Tibial artery (tissue), 4 donors: ENCODE data around the gene CNBP.

Experiments
- DNase-seq, 2 donors: peaks; one replicate each; pipeline ENCODE4 v3.0.0-alpha.2; 2019
- H3K27ac ChIP-seq, 2 donors: fragments of 200-600 bp; sonication (generic) in 1 of 2; 1 replicate in 1 of 2; 2 replicates in 1 of 2; pipeline ENCODE4 v1.5.1; 2018 to 2019; ENCODE audit warnings: mild to moderate bottlenecking in 1 of 2
- H3K27me3 ChIP-seq, 2 donors: fragments of 200-600 bp; sonication (generic) in 1 of 2; one replicate each; pipeline versions ENCODE4 v1.5.1 to v1.6.0; 2016 to 2019
- H3K36me3 ChIP-seq, 3 donors: fragments of 200-600 bp; sonication (generic) in 2 of 3; one replicate each; pipeline ENCODE4 v1.5.1; 2016 to 2019; ENCODE audit warnings: mild to moderate bottlenecking in 2 of 3
- H3K4me1 ChIP-seq, 4 donors: fragments of 200-600 bp; sonication (generic) in 2 of 4; 1 replicate in 3 of 4; 2 replicates in 1 of 4; pipeline ENCODE4 v1.5.1; 2016 to 2019
- H3K4me3 ChIP-seq, 2 donors: fragments of 200-600 bp; sonication (generic) in 1 of 2; 1 replicate in 1 of 2; 2 replicates in 1 of 2; pipeline ENCODE4 v1.5.1; 2018 to 2019; ENCODE audit warnings: mild to moderate bottlenecking in 2 of 2
- H3K9me3 ChIP-seq, 3 donors: fragments of 200-600 bp; sonication (generic) in 1 of 3; one replicate each; pipeline ENCODE4 v1.5.1; 2016 to 2019
- CTCF ChIP-seq, 2 experiments: fragments of 200-600 bp in 1 of 2; fragments of 450-650 bp in 1 of 2; IDR thresholded peaks; one replicate each; pipeline ENCODE4 v1.5.1; 2017 to 2019; ENCODE audit warnings: antibody characterized with exemption in 2 of 2, mild to moderate bottlenecking in 1 of 2, moderate library complexity in 1 of 2
- intact Hi-C: fragments of 100-400 bp; cut with DNase I; formaldehyde crosslinking; loops from one replicate; pipeline ENCODE4 v1.15.0; 2023; ENCODE audit warnings: low total_unique reads

CNBP gene

GRCh38 chr3:129121792-129122411 lies 61.8 kb downstream of the CNBP start, which contains the start of gene RAB43:
RAB43 (minus strand) TSS chr3:129121804; CDS start chr3:129121489, 315 bp downstream.
- Histone ChIP-seq H3K4me3 (peak within 1 kb of the TSS; percentile 69 to 94), H3K9me3 (no peaks in the 10 kb centered on the region), H3K27ac (peak within 1 kb of the TSS; percentile 95 to 98), H3K4me1 (peaks cover 0 to 30% (median 24%) of the 10 kb centered on the region in 4 donors), H3K27me3 (no peaks in the 10 kb centered on the region), H3K36me3 (peaks cover 0 to 11% (median 10%) of the 10 kb centered on the region in 3 donors)
- peak; percentile 81 to 95 for DNase-seq
- TF ChIP-seq CTCF (IDR thresholded peaks at IDR 0.05): no peak
- intact Hi-C loops: loop anchor here (10.0 kb wide), 1 partner anchor 63 kb away; the partner anchor contains the start of gene CNBP

- Histone ChIP-seq H3K27ac (peak overlapping the region; percentile 95 to 98), H3K4me1 (peaks cover 0 to 33% (median 24%) of the 10 kb centered on the region in 4 donors), H3K27me3 (no peaks in the 10 kb centered on the region), H3K36me3 (peaks cover 0 to 9% (median 3%) of the 10 kb centered on the region in 3 donors), H3K4me3 (peak overlapping the region; percentile 69 to 94), H3K9me3 (no peaks in the 10 kb centered on the region)
- intact Hi-C loops: loop anchor here (10.0 kb wide), 1 partner anchor 64 kb away; the partner anchor contains the start of gene CNBP
- no peak for TF ChIP-seq CTCF (IDR thresholded peaks at IDR 0.05)
- no peak for DNase-seq
Measured at GRCh38 chr3:129121016-129121791, 62.5 kb downstream of the CNBP start.

- intact Hi-C loops: loop anchor here (10.0 kb wide), 1 partner anchor 64 kb away; the partner anchor contains the start of gene CNBP
- peaks cover 0 to 33% (median 24%) of the 10 kb centered on the region in 4 donors for H3K4me1 ChIP-seq
Measured at GRCh38 chr3:129120254-129121004, 63.3 kb downstream of the CNBP start.

GRCh38 chr3:129119365-129120100 lies 64.2 kb downstream of the CNBP start:
- Histone ChIP-seq H3K36me3 (peaks cover 6 to 18% (median 10%) of the 10 kb centered on the region in 3 donors), H3K27me3 (no peaks in the 10 kb centered on the region), H3K27ac (peak overlapping the region; percentile 95 to 98), H3K4me3 (peak overlapping the region; percentile 69 to 94), H3K4me1 (peaks cover 0 to 33% (median 24%) of the 10 kb centered on the region in 4 donors), H3K9me3 (no peaks in the 10 kb centered on the region)
- DNase-seq: no peak
- TF ChIP-seq CTCF (IDR thresholded peaks at IDR 0.05): no peak
- intact Hi-C loops: loop anchor here (10.0 kb wide), 1 partner anchor 65 kb away; the partner anchor contains the start of gene CNBP

More at GRCh38 chr3:129120254-129121004, 63.3 kb downstream of the CNBP start:
- H3K27ac ChIP-seq: peak overlapping the region; percentile 95 to 98
- peak; percentile 40 to 52 for TF ChIP-seq CTCF (IDR thresholded peaks at IDR 0.05)
- DNase-seq: peak; percentile 91 to 93
- no peaks in the 10 kb centered on the region for H3K27me3 ChIP-seq
- H3K4me3 ChIP-seq: peak overlapping the region; percentile 69 to 94
- peaks cover 0 to 9% (median 4%) of the 10 kb centered on the region in 3 donors for H3K36me3 ChIP-seq
- H3K9me3 ChIP-seq: no peaks in the 10 kb centered on the region
